Calu3 (cell line): ENCODE data around the gene METRN. TPM values are rescaled to one million over a fixed set of nuclear protein-coding genes. Genes with fewer than 3 reads are reported as not detected.
A peak's percentile ranks its signal among the peaks of the same experiment; 100 is the strongest.

ENCODE experiments used
- BruUV-seq: library from RNA; stranded (reverse); fragments of 400-500 nt; replicated peaks from 2 replicates; lab custom pipeline; 2021; lab: Mats Ljungman, UMichigan
- CTCF ChIA-PET: fragments of 300-600 bp; sonication (Branson Sonifier 250); formaldehyde crosslinking; loops from one replicate; lab custom pipeline; 2022; ENCODE audit warnings: antibody characterized with exemption; lab: Charles Lee
- DNase-seq: peaks from one replicate; pipeline ENCODE4 v3.0.0; 2022
- H3K27ac Mint-ChIP-seq: one replicate; pipeline ENCODE4 v1.8.0; 2022; ENCODE audit warnings: mixed read lengths; ENCODE audit not compliant: unreplicated experiment
- H3K27me3 Mint-ChIP-seq: one replicate; pipeline ENCODE4 v1.8.0; 2022; ENCODE audit warnings: mixed read lengths; ENCODE audit not compliant: unreplicated experiment
- H3K36me3 Mint-ChIP-seq: one replicate; pipeline ENCODE4 v1.8.0; 2022; ENCODE audit warnings: mild to moderate bottlenecking, moderate library complexity, mixed read lengths; ENCODE audit not compliant: insufficient read depth, unreplicated experiment
- H3K4me1 Mint-ChIP-seq: one replicate; pipeline ENCODE4 v1.8.0; 2022; ENCODE audit warnings: mild to moderate bottlenecking, low read depth, mixed read lengths; ENCODE audit not compliant: unreplicated experiment
- H3K4me3 Mint-ChIP-seq: one replicate; pipeline ENCODE4 v1.8.0; 2022; ENCODE audit warnings: mild to moderate bottlenecking, low read depth, moderate library complexity, mixed read lengths; ENCODE audit not compliant: unreplicated experiment
- H3K9me3 Mint-ChIP-seq: one replicate; pipeline ENCODE4 v1.8.0; 2022; ENCODE audit warnings: low read depth, mixed read lengths; ENCODE audit not compliant: unreplicated experiment
- CTCF ChIP-seq: fragments of 200-600 bp; IDR thresholded peaks from one replicate; pipeline ENCODE4 v1.8.0; 2022; ENCODE audit warnings: antibody characterized with exemption; ENCODE audit not compliant: unreplicated experiment
- intact Hi-C: fragments of 100-400 bp; cut with micrococcal nuclease; formaldehyde crosslinking; loops from one replicate; pipeline ENCODE4 v1.10.0; 2022; ENCODE audit not compliant: unreplicated experiment
- total RNA-seq: library from RNA; stranded (reverse); gene quantifications from 2 replicates; pipeline ENCODE4 v1.2.3, GENCODE V29; 2022

The METRN gene
- total RNA-seq, 1 experiment from 2014 or later = 51.7 TPM

GRCh38 chr16:676913-677312 lies 38.0 kb upstream of the METRN start:
- CTCF ChIA-PET = no interaction called here
- no TSS peak for BruUV-seq
- Mint-ChIP-seq H3K4me1 (peaks cover 12% of the 10 kb centered on the region), H3K27ac (peak overlapping the region; percentile 12), H3K4me3 (peak overlapping the region; percentile 46), H3K9me3 (no peaks in the 10 kb centered on the region), H3K36me3 (peaks cover 68% of the 10 kb centered on the region), H3K27me3 (no peaks in the 10 kb centered on the region)
- TF ChIP-seq CTCF = no peak
- intact Hi-C loops = no loop called here
- DNase-seq = peak; percentile 80

- TF ChIP-seq CTCF = no peak
- H3K27me3 Mint-ChIP-seq = no peaks in the 10 kb centered on the region
- H3K4me3 Mint-ChIP-seq = peak overlapping the region; percentile 46
- peaks cover 75% of the 10 kb centered on the region for H3K36me3 Mint-ChIP-seq
- no TSS peak for BruUV-seq
- H3K27ac Mint-ChIP-seq = peak overlapping the region; percentile 12
- peaks cover 19% of the 10 kb centered on the region for H3K4me1 Mint-ChIP-seq
- no peak for DNase-seq
- CTCF ChIA-PET = no interaction called here
- no peaks in the 10 kb centered on the region for H3K9me3 Mint-ChIP-seq
- intact Hi-C loops = no loop called here
Observed at GRCh38 chr16:677316-678190, 37.4 kb upstream of the METRN start.

GRCh38 chr16:678209-678857 lies 36.6 kb upstream of the METRN start:
- no peak for TF ChIP-seq CTCF
- DNase-seq = no peak
- no TSS peak for BruUV-seq
- intact Hi-C loops = no loop called here
- peaks cover 22% of the 10 kb centered on the region for H3K4me1 Mint-ChIP-seq
- no peaks in the 10 kb centered on the region for H3K9me3 Mint-ChIP-seq
- H3K4me3 Mint-ChIP-seq = no peak overlapping the region
- H3K27me3 Mint-ChIP-seq = no peaks in the 10 kb centered on the region
- peaks cover 76% of the 10 kb centered on the region for H3K36me3 Mint-ChIP-seq
- CTCF ChIA-PET = no interaction called here
- no peak overlapping the region for H3K27ac Mint-ChIP-seq

- Mint-ChIP-seq H3K4me1 (peaks cover 22% of the 10 kb centered on the region), H3K9me3 (no peaks in the 10 kb centered on the region), H3K36me3 (peaks cover 76% of the 10 kb centered on the region), H3K4me3 (peak overlapping the region; percentile 94), H3K27me3 (no peaks in the 10 kb centered on the region), H3K27ac (no peak overlapping the region)
- TF ChIP-seq CTCF = no peak
- CTCF ChIA-PET = interaction anchor here (0.8 kb wide), 1 partner anchor 13 kb away, joined by 3 read pairs; no protein-coding TSS in a partner anchor
- no TSS peak for BruUV-seq
- intact Hi-C loops = no loop called here
- no peak for DNase-seq
Observed at GRCh38 chr16:678858-679813, 35.8 kb upstream of the METRN start.
